Measurements from ENCODE around the gene SH3BGR. TPM values are rescaled to one million over a fixed set of nuclear protein-coding genes. Genes with fewer than 3 reads are reported as not detected.

Gene SH3BGR
- total RNA-seq, 1 donor from 2014 or later, result 9.9 TPM

DNA sequence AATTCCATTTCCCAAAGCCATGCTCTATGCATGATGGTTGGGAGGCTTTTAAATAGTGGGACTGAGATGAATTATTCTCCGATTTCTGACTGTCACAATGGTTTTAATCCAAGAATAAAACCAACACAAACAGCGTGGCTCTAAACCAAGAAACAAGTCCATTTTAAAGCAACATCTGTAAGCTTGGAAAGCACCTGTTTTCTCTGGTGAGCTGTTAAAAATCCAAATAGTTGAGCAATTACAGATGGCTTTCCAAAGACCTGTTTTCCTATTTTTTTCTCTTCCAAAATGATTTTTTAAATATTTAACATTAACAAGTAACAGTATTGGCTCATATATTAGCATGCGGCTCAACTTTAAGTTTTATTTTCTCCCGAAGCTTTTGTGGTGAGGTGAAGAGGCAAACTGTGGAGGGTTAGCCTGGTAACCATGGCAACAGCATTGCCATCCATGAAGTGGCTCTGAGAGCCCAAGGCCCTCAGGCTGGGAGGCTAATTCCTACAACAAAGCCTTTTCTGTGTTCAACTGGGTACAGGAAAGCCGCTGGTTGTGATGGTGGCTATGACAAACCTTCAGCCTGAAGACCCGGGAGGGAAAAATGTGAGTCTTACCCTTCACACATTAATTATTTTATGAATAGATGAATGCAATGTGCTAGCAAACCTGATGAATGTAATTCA lies 104.3 kb downstream of the SH3BGR start:
- Mint-ChIP-seq H3K27ac (ENCODE audit: unreplicated experiment) (no peak overlapping the region), H3K4me3 (ENCODE audit: unreplicated experiment) (no peak overlapping the region), H3K9me3 (ENCODE audit: unreplicated experiment) (peaks cover 10% of the 10 kb centered on the region), H3K4me1 (ENCODE audit: low read depth, unreplicated experiment) (no peaks in the 10 kb centered on the region), H3K36me3 (ENCODE audit: low read depth, unreplicated experiment) (no peaks in the 10 kb centered on the region), H3K27me3 (ENCODE audit: low read depth, unreplicated experiment) (no peaks in the 10 kb centered on the region)
- Histone ChIP-seq H3K36me3 (ENCODE audit: insufficient read depth, low read length) (no peaks in the 10 kb centered on the region), H3K27me3 (ENCODE audit: insufficient read depth, low read length) (peaks cover 2% of the 10 kb centered on the region), H3K9me3 (ENCODE audit: insufficient read depth, low read depth, low read length) (no peaks in the 10 kb centered on the region), H4K20me1 (ENCODE audit: insufficient read depth, low read length) (no peaks in the 10 kb centered on the region), H3K4me1 (ENCODE audit: insufficient read depth, low read length) (no peaks in the 10 kb centered on the region), H3K79me2 (ENCODE audit: insufficient read depth, low read length) (no peaks in the 10 kb centered on the region), H2AFZ (ENCODE audit: low read depth, low read length) (peak overlapping the region; percentile 11), H3K4me3 (ENCODE audit: insufficient read depth, low read depth, low read length) (no peak overlapping the region), H3K9ac (ENCODE audit: low read length) (no peak overlapping the region), H3K27ac (ENCODE audit: low read depth, low read length) (no peak overlapping the region), H3K4me2 (ENCODE audit: low read length) (no peak overlapping the region)
- DNase-seq (ENCODE audit: low read depth) (no peak), FAIRE-seq (no peak)
- TF ChIP-seq EZH2 (IDR thresholded peaks at IDR 0.05; ENCODE audit: insufficient read depth, low read length) (no peak), CTCF (IDR thresholded peaks at IDR 0.05; ENCODE audit: insufficient read depth, low read depth, low read length) (no peak)

DNA sequence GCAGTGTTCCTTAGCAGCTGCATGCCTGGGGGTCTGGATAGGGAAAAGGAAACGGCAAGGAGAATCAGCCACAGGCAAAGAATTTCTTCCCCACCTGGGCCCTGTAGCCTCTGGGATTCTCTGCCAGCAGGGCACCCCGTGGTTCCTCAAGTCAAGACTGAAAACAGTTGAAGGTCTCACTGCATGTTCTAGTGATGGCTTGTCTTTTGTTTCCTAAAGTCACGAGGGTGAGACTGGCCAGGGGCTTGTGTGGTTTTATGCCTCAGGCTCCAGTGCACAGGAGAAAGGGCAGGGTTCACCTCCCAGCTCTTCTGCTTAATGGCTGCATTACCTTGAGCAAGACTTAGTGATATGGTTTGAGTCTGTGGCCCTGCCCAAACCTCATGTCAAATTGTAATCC lies 107.7 kb downstream of the SH3BGR start:
- Histone ChIP-seq H3K36me3 (ENCODE audit: insufficient read depth, low read length) (no peaks in the 10 kb centered on the region), H3K4me3 (ENCODE audit: insufficient read depth, low read depth, low read length) (no peak overlapping the region)
- no peak overlapping the region for H3K4me3 Mint-ChIP-seq (ENCODE audit: unreplicated experiment)

More for the DNA sequence above, 107.7 kb downstream of the SH3BGR start:
- Histone ChIP-seq H3K4me1 (ENCODE audit: insufficient read depth, low read length) (no peaks in the 10 kb centered on the region), H3K9me3 (ENCODE audit: insufficient read depth, low read depth, low read length) (no peaks in the 10 kb centered on the region), H3K9ac (ENCODE audit: low read length) (no peak overlapping the region), H2AFZ (ENCODE audit: low read depth, low read length) (no peak overlapping the region), H3K27me3 (ENCODE audit: insufficient read depth, low read length) (peaks cover 6% of the 10 kb centered on the region), H3K4me2 (ENCODE audit: low read length) (no peak overlapping the region), H3K27ac (ENCODE audit: low read depth, low read length) (no peak overlapping the region), H4K20me1 (ENCODE audit: insufficient read depth, low read length) (no peaks in the 10 kb centered on the region), H3K79me2 (ENCODE audit: insufficient read depth, low read length) (no peaks in the 10 kb centered on the region)
- Mint-ChIP-seq H3K9me3 (ENCODE audit: unreplicated experiment) (peaks cover 4% of the 10 kb centered on the region), H3K27ac (ENCODE audit: unreplicated experiment) (peak overlapping the region; percentile 34), H3K36me3 (ENCODE audit: low read depth, unreplicated experiment) (no peaks in the 10 kb centered on the region), H3K27me3 (ENCODE audit: low read depth, unreplicated experiment) (peaks cover 11% of the 10 kb centered on the region), H3K4me1 (ENCODE audit: low read depth, unreplicated experiment) (no peaks in the 10 kb centered on the region)
- no peak for FAIRE-seq
- no peak for DNase-seq (ENCODE audit: low read depth)
- TF ChIP-seq CTCF (IDR thresholded peaks at IDR 0.05; ENCODE audit: insufficient read depth, low read depth, low read length) (no peak), EZH2 (IDR thresholded peaks at IDR 0.05; ENCODE audit: insufficient read depth, low read length) (no peak)
